Osteocyte (in vitro differentiated cells): ENCODE results near the gene GPATCH4. TPM values are rescaled to one million over a fixed set of nuclear protein-coding genes. Genes with fewer than 3 reads are reported as not detected.

Experiments used
- DNase-seq: peaks from one replicate; pipeline ENCODE4 v3.0.0; 2021; ENCODE audit warnings: mixed read lengths; ENCODE audit not compliant: unreplicated experiment; ENCODE audit errors: extremely low spot score
- H3K27ac Mint-ChIP-seq: one replicate; pipeline ENCODE4 v1.8.0; 2021; ENCODE audit warnings: mild to moderate bottlenecking, mixed read lengths; ENCODE audit not compliant: unreplicated experiment
- H3K27me3 Mint-ChIP-seq: one replicate; pipeline ENCODE4 v1.8.0; 2021; ENCODE audit warnings: mixed read lengths; ENCODE audit not compliant: unreplicated experiment
- H3K36me3 Mint-ChIP-seq: one replicate; pipeline ENCODE4 v1.8.0; 2021; ENCODE audit warnings: mixed read lengths; ENCODE audit not compliant: unreplicated experiment
- H3K4me1 Mint-ChIP-seq: one replicate; pipeline ENCODE4 v1.8.0; 2021; ENCODE audit warnings: mixed read lengths; ENCODE audit not compliant: unreplicated experiment
- H3K4me3 Mint-ChIP-seq: one replicate; pipeline ENCODE4 v1.8.0; 2021; ENCODE audit warnings: mild to moderate bottlenecking, moderate library complexity, mixed read lengths; ENCODE audit not compliant: unreplicated experiment
- H3K9me3 Mint-ChIP-seq: one replicate; pipeline ENCODE4 v1.8.0; 2021; ENCODE audit warnings: mixed read lengths; ENCODE audit not compliant: unreplicated experiment
- CTCF ChIP-seq: fragments of 200-600 bp; sonication (generic); IDR thresholded peaks from 2 replicates; pipeline ENCODE4 v1.5.0; 2021; ENCODE audit warnings: antibody characterized with exemption, mild to moderate bottlenecking, moderate library complexity
- total RNA-seq: library from RNA; stranded (reverse); gene quantifications from 2 replicates; pipeline ENCODE4 v1.2.1, GENCODE V29; 2021

Gene GPATCH4
- total RNA-seq, 1 donor from 2014 or later = 20.6 TPM

GRCh38 chr1:156643049-156643777 is 41.9 kb upstream of the GPATCH4 start:
- Mint-ChIP-seq H3K4me3 (no peak overlapping the region), H3K27me3 (peaks cover 84% of the 10 kb centered on the region), H3K27ac (no peak overlapping the region), H3K9me3 (no peaks in the 10 kb centered on the region), H3K4me1 (peaks cover 24% of the 10 kb centered on the region), H3K36me3 (no peaks in the 10 kb centered on the region)
- no peak for TF ChIP-seq CTCF
- DNase-seq = no peak

GRCh38 chr1:156642265-156643048 is 41.2 kb upstream of the GPATCH4 start:
- Mint-ChIP-seq H3K36me3 (no peaks in the 10 kb centered on the region), H3K27ac (no peak overlapping the region), H3K4me3 (peak overlapping the region; percentile 67), H3K4me1 (peaks cover 24% of the 10 kb centered on the region), H3K27me3 (peaks cover 83% of the 10 kb centered on the region), H3K9me3 (no peaks in the 10 kb centered on the region)
- no peak for TF ChIP-seq CTCF
- DNase-seq = no peak

GRCh38 chr1:156641761-156642264 is 40.5 kb upstream of the GPATCH4 start, which contains the start of gene BCAN:
BCAN (plus strand) TSS chr1:156642117; CDS start chr1:156646055, 3,938 bp downstream.
- Mint-ChIP-seq H3K9me3 (no peaks in the 10 kb centered on the region), H3K27ac (no peak within 1 kb of the TSS), H3K4me1 (peaks cover 24% of the 10 kb centered on the region), H3K36me3 (no peaks in the 10 kb centered on the region), H3K4me3 (peak within 1 kb of the TSS; percentile 67), H3K27me3 (peaks cover 81% of the 10 kb centered on the region)
- TF ChIP-seq CTCF = no peak
- no peak for DNase-seq

GRCh38 chr1:156640842-156641706 is 39.8 kb upstream of the GPATCH4 start:
- Mint-ChIP-seq H3K27me3 (peaks cover 85% of the 10 kb centered on the region), H3K4me1 (peaks cover 24% of the 10 kb centered on the region), H3K9me3 (no peaks in the 10 kb centered on the region), H3K4me3 (peak overlapping the region; percentile 55), H3K27ac (no peak overlapping the region), H3K36me3 (no peaks in the 10 kb centered on the region)
- DNase-seq = no peak
- TF ChIP-seq CTCF = no peak
